Measurements from ENCODE around the gene RDH12.
"Not testable (repeated sequence)": the region's sequence is repeated elsewhere in the genome, so short reads cannot be mapped to it uniquely, and the experiment has no call there.

RDH12 gene

GRCh38 chr14:67705211-67705610, 3.5 kb downstream of the RDH12 start:
- DNase-seq (ENCODE audit: low read depth) = no peak

- DNase-seq (ENCODE audit: low read depth) = not testable (repeated sequence)
Measured at GRCh38 chr14:67709346-67709745, 7.7 kb downstream of the RDH12 start.

- DNase-seq (ENCODE audit: low read depth) = not testable (repeated sequence)
Measured at GRCh38 chr14:67709796-67710195, 8.1 kb downstream of the RDH12 start.

- no peak for DNase-seq (ENCODE audit: low read depth)
Measured at GRCh38 chr14:67710209-67710608, 8.5 kb downstream of the RDH12 start.

GRCh38 chr14:67717048-67717447, 15.4 kb downstream of the RDH12 start:
- DNase-seq (ENCODE audit: low read depth) = no peak

- no peak for DNase-seq (ENCODE audit: low read depth)
Measured at GRCh38 chr14:67718265-67718664, 16.6 kb downstream of the RDH12 start.

- DNase-seq (ENCODE audit: low read depth) = not testable (repeated sequence)
Measured at GRCh38 chr14:67719385-67719784, 17.7 kb downstream of the RDH12 start.

- no peak for DNase-seq (ENCODE audit: low read depth)
Measured at GRCh38 chr14:67719866-67720265, 18.2 kb downstream of the RDH12 start.

GRCh38 chr14:67721875-67722274, 20.2 kb downstream of the RDH12 start:
- no peak for DNase-seq (ENCODE audit: low read depth)

- DNase-seq (ENCODE audit: low read depth) = no peak
Measured at GRCh38 chr14:67722293-67722692, 20.6 kb downstream of the RDH12 start.

- DNase-seq (ENCODE audit: low read depth) = no peak
Measured at GRCh38 chr14:67725171-67725570, 23.5 kb downstream of the RDH12 start.

GRCh38 chr14:67727361-67727760, 25.7 kb downstream of the RDH12 start:
- DNase-seq (ENCODE audit: low read depth) = no peak

GRCh38 chr14:67728258-67728657, 26.6 kb downstream of the RDH12 start:
- no peak for DNase-seq (ENCODE audit: low read depth)

GRCh38 chr14:67729072-67729885, 27.6 kb downstream of the RDH12 start:
- no peak for DNase-seq (ENCODE audit: low read depth)

- DNase-seq (ENCODE audit: low read depth) = no peak
Measured at GRCh38 chr14:67733616-67734015, 31.9 kb downstream of the RDH12 start.

- no peak for DNase-seq (ENCODE audit: low read depth)
Measured at GRCh38 chr14:67734675-67735074, 33.0 kb downstream of the RDH12 start.

GRCh38 chr14:67735336-67736147, 33.9 kb downstream of the RDH12 start:
- DNase-seq (ENCODE audit: low read depth) = no peak

GRCh38 chr14:67736771-67737170, 35.1 kb downstream of the RDH12 start:
- no peak for DNase-seq (ENCODE audit: low read depth)

- no peak for DNase-seq (ENCODE audit: low read depth)
Measured at GRCh38 chr14:67738740-67739504, 37.2 kb downstream of the RDH12 start.

- DNase-seq (ENCODE audit: low read depth) = no peak
Measured at GRCh38 chr14:67744046-67744445, 42.4 kb downstream of the RDH12 start.

- no peak for DNase-seq (ENCODE audit: low read depth)
Measured at GRCh38 chr14:67746927-67747326, 45.2 kb downstream of the RDH12 start.

GRCh38 chr14:67748312-67748711, 46.6 kb downstream of the RDH12 start:
- no peak for DNase-seq (ENCODE audit: low read depth)

All from activated gamma-delta T cell treated with anti-CD3 and anti-CD28 coated beads, Interleukin-2, amount 50 U/mL, for 16 hours (primary cell).